Lung (tissue), 13 donors: ENCODE data around the gene CDK19. TPM values are rescaled to one million over a fixed set of nuclear protein-coding genes. Genes with fewer than 3 reads are reported as not detected.

Experiments
- ATAC-seq: fragments of 200-7000 bp; cut with Tn5 transposase; one replicate; pipeline ENCODE4 v1.9.1; 2020; ENCODE audit warnings: moderate number of reproducible peaks; ENCODE audit not compliant: insufficient read depth, low FRiP score
- DNase-seq, 3 donors: peaks; one replicate each; pipeline ENCODE4 v3.0.0-alpha.2; 2013 to 2017
- H3K27ac ChIP-seq, 2 donors: one replicate each; pipeline ENCODE4 v1.5.1; 2013; ENCODE audit warnings: mild to moderate bottlenecking in 2 of 2, moderate library complexity in 2 of 2, control low read depth in 1 of 2, inconsistent platforms in 1 of 2, low read depth in 1 of 2, low read length in 1 of 2
- H3K27me3 ChIP-seq, 3 donors: one replicate each; pipeline ENCODE4 v1.5.1; 2013; ENCODE audit warnings: low read length in 2 of 3; ENCODE audit not compliant: control insufficient read depth in 3 of 3, insufficient read depth in 3 of 3
- H3K36me3 ChIP-seq, 4 donors: one replicate each; pipeline ENCODE4 v1.5.1; 2013; ENCODE audit warnings: low read length in 4 of 4, mild to moderate bottlenecking in 1 of 4, moderate library complexity in 1 of 4; ENCODE audit not compliant: control insufficient read depth in 4 of 4, insufficient read depth in 4 of 4
- H3K4me1 ChIP-seq, 5 donors: one replicate each; pipeline ENCODE4 v1.5.1; 2013; ENCODE audit warnings: low read length in 5 of 5, mild to moderate bottlenecking in 2 of 5, moderate library complexity in 1 of 5; ENCODE audit not compliant: control insufficient read depth in 5 of 5, insufficient read depth in 5 of 5
- H3K4me3 ChIP-seq: one replicate; pipeline ENCODE4 v1.5.1; 2013; ENCODE audit warnings: mild to moderate bottlenecking, control low read depth, moderate library complexity
- H3K9ac ChIP-seq, 2 donors: one replicate each; pipeline ENCODE4 v1.5.1; 2013; ENCODE audit warnings: low read length in 2 of 2, control low read depth in 1 of 2; ENCODE audit not compliant: insufficient read depth in 1 of 2
- H3K9me3 ChIP-seq, 4 donors: one replicate each; pipeline ENCODE4 v1.5.1; 2013; ENCODE audit warnings: low read length in 3 of 4, mild to moderate bottlenecking in 1 of 4, moderate library complexity in 1 of 4; ENCODE audit not compliant: control insufficient read depth in 4 of 4, insufficient read depth in 3 of 4
- WGBS, 2 donors: extraction: QIAGEN DNeasy Blood & Tissue Kit; methylation state at CpG; one replicate each; pipeline ENCODE4 v1.1.7; 2013; 5-methylcytosine and 5-hydroxymethylcytosine counted together
- polyA plus RNA-seq, 2 donors: library from polyadenylated mRNA; stranded (reverse); fragments of 200-250 nt; gene quantifications; one replicate each; pipeline ENCODE4 v1.2.1, GENCODE V29; 2013
- small RNA-seq: library from RNA; depleted of rRNA; stranded (forward); fragments of <200 nt; gene quantifications from one replicate; pipeline ENCODE3, GENCODE V24; 2014; ENCODE audit warnings: low replicate concordance
- total RNA-seq, 2 donors: library from RNA; depleted of rRNA in 1 of 2; stranded (reverse); fragments of >200 nt in 1 of 2; gene quantifications; one replicate each; pipeline ENCODE4 v1.2.1, GENCODE V29; 2014 to 2021
- TF ChIP-seq, protein P1 (sequence below): IDR thresholded peaks from 2 replicates; pipeline ENCODE4 v1.5.1; 2012; ENCODE audit warnings: mild to moderate bottlenecking; ENCODE audit errors: control extremely low read depth, extremely low read depth
- donor health status: control.
- donor health status: control.
- donor health status: Bipolar disorder and iron deficiency.
- donor health status: healthy.
- donor health status: DM: yes; HTN: yes; CAD: no.

CDK19 gene
- total and polyA plus RNA-seq, 4 donors, result 6.0 to 37.9 (median 10.4) TPM

DNA sequence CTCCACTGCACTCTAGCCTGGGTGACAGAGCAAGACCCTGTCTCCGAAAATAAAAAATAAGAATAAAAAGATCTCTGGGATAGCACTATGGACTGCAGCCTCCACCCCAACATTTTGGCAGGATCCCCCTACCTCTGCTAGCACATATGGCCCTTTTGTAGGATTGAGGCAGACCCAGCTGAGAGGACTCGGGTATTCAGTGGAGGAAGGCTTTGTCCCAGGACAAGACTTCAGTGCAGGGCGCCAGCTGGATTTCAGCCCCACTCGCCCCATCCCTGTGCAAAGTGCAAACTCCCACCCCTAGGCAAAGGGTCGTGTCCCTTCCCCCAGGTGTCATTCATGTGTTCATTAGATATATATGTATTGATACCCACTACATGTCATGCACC, 254.3 kb downstream of the CDK19 start:
- H3K27ac ChIP-seq, result no peak overlapping the region
- no peak overlapping the region for H3K9ac ChIP-seq
- no peak for DNase-seq
- no peak for ATAC-seq
- WGBS, 2 donors, result 93 to 96% methylated on average over 5 of the region's 5 CpGs
- no peaks in the 10 kb centered on the region for H3K36me3 ChIP-seq
- TF ChIP-seq, protein P1, sequence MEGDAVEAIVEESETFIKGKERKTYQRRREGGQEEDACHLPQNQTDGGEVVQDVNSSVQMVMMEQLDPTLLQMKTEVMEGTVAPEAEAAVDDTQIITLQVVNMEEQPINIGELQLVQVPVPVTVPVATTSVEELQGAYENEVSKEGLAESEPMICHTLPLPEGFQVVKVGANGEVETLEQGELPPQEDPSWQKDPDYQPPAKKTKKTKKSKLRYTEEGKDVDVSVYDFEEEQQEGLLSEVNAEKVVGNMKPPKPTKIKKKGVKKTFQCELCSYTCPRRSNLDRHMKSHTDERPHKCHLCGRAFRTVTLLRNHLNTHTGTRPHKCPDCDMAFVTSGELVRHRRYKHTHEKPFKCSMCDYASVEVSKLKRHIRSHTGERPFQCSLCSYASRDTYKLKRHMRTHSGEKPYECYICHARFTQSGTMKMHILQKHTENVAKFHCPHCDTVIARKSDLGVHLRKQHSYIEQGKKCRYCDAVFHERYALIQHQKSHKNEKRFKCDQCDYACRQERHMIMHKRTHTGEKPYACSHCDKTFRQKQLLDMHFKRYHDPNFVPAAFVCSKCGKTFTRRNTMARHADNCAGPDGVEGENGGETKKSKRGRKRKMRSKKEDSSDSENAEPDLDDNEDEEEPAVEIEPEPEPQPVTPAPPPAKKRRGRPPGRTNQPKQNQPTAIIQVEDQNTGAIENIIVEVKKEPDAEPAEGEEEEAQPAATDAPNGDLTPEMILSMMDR, result no peak
- no peaks in the 10 kb centered on the region for H3K9me3 ChIP-seq
- H3K4me3 ChIP-seq, result no peak overlapping the region
- no peaks in the 10 kb centered on the region for H3K27me3 ChIP-seq
- H3K4me1 ChIP-seq, result peaks cover 0 to under 1% (median 0%) of the 10 kb centered on the region in 5 donors

DNA sequence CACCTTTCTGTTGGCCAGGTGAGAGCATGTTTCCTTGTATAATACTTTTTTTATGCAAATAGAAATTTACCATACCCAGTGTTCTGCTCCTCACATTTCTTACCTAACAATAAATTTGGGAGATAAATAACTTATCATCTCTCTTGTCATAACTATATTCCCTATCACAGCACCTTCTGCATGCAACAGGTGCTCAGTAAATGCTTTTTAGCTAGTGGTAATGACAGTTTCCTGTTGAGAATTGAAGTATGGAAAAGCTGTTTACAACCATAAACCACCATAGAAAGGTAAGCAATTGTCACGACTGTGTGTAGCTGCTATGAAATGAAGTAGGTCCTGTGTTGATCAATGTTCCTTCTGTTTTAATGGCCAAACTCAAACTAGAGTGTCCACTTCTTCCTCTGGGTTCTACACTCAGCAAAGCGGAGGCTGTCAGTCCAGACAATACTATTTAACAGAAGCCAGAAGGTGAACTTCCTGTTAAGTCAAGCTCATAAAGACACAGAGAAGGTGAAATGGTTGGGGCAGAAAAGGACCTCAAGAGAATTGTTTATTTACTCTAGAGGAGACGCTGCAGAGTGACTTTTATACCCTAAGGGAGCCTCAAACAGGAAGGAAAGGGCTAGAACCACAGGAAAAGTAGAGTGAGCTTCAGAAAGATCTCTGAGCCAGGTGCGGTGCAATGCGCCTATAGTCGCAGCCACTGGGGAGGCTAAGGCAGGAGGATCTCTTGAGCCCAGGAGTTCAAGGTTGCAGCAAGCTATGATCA, 254.8 kb downstream of the CDK19 start:
- DNase-seq (no peak), ATAC-seq (no peak)
- Histone ChIP-seq H3K4me3 (no peak overlapping the region), H3K27ac (no peak overlapping the region), H3K27me3 (no peaks in the 10 kb centered on the region), H3K4me1 (no peaks in the 10 kb centered on the region), H3K9me3 (no peaks in the 10 kb centered on the region), H3K36me3 (no peaks in the 10 kb centered on the region), H3K9ac (no peak overlapping the region)
- TF ChIP-seq, protein P1, result no peak
- WGBS, 2 donors, result 26 to 41% methylated on average over 6 of the region's 6 CpGs

Small RNAs within 50 kb of the gene (small RNA-seq; reads per million reads assigned to genes)
- not detected for gene RNU6-1115P
- not detected for gene RNU6-957P
- not detected for gene SNORA40C

Other genes with a start within 250 kb of the CDK19 start
- 10 to 100 TPM; 76.9 to 81.7 TPM for gene AMD1, start 59.3 kb upstream of the CDK19 start, total RNA-seq
- 10 to 100 TPM; 36.9 to 52.5 TPM for gene AMD1, start 59.3 kb upstream of the CDK19 start, polyA plus RNA-seq
- gene GTF3C6, start 143.2 kb upstream of the CDK19 start, total RNA-seq, result 10 to 100 TPM; 28.0 to 58.3 TPM
- gene GTF3C6, start 143.2 kb upstream of the CDK19 start, polyA plus RNA-seq, result 10 to 100 TPM; 60.7 to 81.1 TPM
- gene RPF2, start 166.6 kb upstream of the CDK19 start, total RNA-seq, result 10 to 100 TPM; 15.5 to 22.5 TPM
- 10 to 100 TPM; 23.0 to 30.6 TPM for gene RPF2, start 166.6 kb upstream of the CDK19 start, polyA plus RNA-seq